Left lobe of liver (tissue), 2 donors: ENCODE measurements around the gene NTN3. TPM values are rescaled to one million over a fixed set of nuclear protein-coding genes. Genes with fewer than 3 reads are reported as not detected.

Experiments
- ATAC-seq: fragments of 200-7000 bp; cut with Tn5 transposase; one replicate; pipeline ENCODE4 v1.9.1; 2020; ENCODE audit warnings: mild to moderate bottlenecking, moderate library complexity
- DNase-seq: peaks from one replicate; pipeline ENCODE4 v3.0.0-alpha.2; 2020; ENCODE audit warnings: low spot score
- total RNA-seq: library from RNA; stranded (reverse); gene quantifications from one replicate; pipeline ENCODE4 v1.2.1, GENCODE V29; 2021
- donor health status: DM: no; HTN: no; CAD: no; lungs with moderate emphysema.
- donor health status: DM: no; HTN: yes; CAD: no.

The NTN3 gene
- total RNA-seq, 1 donor from 2014 or later = 3.6 TPM

DNA sequence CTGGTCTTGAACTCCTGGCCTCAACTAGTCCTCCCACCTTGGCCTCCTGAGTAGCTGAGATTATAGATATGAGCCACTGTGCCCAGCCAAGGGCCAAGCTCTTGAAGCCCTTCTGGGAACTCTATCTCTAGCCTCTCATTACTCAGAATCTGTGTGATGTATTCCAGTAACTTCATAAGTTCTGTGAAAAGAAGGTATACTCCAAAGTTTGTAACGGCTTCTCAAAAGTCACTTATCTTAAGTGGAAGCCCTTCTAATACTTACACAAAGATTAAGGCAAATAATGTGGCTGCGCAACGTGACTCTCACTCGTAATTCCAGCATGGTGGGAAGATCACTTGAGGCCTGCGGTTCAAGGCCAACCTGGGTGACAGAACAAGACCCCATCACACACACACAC is 23.5 kb downstream of the NTN3 start:
- ATAC-seq (no peak), DNase-seq (no peak)

DNA sequence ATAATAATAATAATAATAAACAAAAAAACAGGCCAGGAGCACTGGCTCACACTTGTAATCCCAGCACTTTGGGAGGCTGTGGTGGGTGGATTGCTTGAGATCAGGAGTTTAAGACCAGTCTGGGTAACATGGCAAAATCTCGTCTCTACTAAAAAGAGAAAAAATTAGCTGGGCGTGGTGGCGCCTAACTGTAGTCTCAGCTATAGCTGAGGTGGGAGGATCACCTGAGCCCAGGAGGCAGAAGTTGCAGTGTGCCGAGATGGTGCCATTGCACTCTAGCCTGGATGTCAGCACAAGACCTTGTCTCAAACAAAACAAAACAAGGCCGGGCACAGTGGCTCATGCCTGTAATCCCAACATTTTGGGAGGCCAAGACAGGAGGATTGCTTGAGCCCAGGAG is 23.9 kb downstream of the NTN3 start:
- no peak for ATAC-seq

DNA sequence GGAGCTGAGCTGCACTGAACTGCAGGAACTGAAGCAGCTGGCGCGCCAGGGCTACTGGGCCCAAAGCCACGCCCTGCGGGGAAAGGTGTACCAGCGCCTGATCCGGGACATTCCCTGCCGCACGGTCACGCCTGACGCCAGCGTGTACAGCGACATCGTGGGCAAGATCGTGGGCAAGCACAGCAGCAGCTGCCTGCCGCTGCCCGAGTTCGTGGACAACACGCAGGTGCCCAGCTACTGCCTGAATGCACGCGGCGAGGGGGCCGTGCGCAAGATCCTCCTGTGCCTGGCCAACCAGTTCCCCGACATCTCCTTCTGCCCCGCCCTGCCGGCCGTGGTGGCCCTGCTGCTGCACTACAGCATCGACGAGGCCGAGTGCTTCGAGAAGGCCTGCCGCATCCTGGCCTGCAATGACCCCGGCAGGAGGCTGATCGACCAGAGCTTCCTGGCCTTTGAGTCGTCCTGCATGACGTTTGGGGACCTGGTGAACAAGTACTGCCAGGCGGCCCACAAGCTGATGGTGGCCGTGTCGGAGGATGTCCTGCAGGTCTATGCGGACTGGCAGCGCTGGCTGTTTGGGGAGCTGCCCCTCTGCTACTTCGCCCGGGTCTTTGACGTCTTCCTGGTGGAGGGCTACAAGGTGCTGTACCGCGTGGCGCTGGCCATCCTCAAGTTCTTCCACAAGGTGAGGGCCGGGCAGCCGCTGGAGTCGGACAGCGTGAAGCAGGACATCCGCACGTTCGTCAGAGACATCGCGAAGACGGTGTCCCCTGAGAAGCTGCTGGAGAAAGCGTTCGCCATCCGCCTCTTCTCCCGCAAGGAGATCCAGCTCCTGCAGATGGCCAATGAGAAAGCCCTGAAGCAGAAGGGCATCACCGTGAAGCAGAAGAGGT is 25.4 kb downstream of the NTN3 start:
- ATAC-seq = no peak
- DNase-seq = no peak

More for the DNA sequence above, 23.9 kb downstream of the NTN3 start:
- DNase-seq = no peak

DNA sequence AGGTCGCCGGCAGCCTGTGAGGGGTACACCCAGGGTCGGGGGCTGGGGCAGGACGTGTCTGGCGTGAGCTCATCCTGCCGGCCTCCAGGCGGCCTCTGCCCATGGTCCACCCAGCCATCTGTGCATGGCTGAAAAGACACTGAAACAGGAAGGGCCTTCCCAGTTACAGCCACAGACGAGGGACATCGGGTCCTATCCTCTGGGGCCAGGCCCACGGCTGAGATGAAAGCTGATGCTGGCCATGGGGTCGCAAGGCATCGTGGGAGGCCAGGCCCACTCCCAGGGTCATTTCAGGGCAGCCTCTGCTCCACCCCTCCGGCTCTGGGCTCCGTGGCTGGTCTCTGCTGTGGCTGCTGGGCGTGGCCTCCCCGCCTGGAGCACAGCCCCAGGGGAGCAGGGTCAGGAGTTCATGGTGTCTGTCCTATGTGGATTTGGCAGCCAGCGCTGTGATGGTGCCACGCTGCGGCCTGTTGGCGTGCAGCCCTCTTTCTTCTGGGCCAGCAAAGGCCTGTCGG is 26.1 kb downstream of the NTN3 start:
- DNase-seq (peak; percentile 93), ATAC-seq (peak; percentile 83)

DNA sequence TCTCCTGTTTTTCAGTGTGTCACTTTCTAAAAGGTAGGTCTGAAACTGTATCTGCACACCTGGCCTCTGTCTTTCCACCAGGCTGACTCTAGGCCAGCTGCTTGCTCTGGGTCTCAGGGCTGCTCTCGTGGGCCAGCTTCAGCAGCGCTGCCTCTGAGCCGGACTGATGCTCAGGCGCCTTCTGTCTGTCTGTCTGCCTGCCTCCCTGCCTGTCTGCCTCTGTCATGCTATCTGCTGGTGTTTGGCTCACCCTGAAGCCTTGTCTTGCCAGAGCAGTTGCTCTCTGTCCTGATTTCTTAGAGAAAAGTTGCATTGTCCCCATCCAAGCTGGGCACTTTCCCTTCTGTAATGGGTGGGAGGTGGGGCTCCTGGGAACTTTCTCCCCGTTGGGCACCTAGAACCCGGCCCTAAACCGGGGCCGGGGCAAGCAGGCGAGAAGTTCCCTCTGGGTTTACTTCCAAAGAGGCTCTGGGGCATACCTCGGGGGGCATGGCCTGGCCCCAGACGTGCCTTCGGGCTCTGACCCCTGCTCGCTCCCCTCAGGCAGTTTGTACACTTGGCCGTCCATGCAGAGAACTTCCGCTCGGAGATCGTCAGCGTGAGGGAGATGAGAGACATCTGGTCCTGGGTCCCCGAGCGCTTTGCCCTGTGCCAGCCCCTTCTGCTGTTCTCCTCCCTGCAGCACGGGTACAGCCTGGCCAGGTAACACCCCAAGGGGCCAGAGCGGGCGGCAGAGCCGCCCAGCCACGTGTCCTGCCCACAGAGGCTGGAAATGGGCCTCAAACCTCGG is 26.8 kb downstream of the NTN3 start:
- DNase-seq = peak; percentile 45

DNA sequence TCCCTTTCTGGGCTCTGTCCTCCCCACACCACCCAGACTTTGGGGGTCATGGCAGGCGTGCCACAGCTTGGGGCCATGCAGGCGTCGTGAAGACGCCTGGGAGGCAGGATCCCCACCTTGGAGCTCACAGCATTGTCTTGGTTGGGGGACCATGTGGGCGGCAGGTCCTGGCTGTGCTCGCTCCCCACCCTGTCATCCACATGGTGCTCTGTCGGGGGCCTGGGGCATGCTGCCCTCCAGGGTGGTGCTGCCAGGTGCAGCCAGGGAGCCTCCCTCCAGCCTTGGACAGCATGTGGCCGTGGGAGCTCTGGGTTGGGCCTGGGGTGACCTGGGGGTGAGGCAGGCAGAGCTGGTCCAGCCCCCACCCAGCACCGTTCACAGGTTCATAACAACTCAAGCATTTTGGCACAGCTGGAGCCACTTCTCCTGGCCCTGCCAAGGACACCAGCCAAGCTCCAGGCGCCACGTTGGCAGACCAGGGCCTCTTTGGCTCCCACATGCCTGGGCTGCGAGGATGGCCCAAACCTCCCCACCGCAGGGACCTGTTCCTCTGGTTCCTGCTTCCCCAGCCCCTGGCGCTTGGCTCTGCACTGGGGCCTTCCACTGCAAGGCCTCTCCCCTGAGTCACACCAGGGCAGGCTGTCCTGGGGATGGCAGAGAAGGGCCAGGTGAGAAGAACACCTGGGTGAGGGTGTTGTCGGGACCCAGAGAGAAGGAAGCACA is 27.6 kb downstream of the NTN3 start:
- peak; percentile 82 for DNase-seq
- peak; percentile 58 for ATAC-seq

More for the DNA sequence above, 26.8 kb downstream of the NTN3 start:
- peak; percentile 2 for ATAC-seq

DNA sequence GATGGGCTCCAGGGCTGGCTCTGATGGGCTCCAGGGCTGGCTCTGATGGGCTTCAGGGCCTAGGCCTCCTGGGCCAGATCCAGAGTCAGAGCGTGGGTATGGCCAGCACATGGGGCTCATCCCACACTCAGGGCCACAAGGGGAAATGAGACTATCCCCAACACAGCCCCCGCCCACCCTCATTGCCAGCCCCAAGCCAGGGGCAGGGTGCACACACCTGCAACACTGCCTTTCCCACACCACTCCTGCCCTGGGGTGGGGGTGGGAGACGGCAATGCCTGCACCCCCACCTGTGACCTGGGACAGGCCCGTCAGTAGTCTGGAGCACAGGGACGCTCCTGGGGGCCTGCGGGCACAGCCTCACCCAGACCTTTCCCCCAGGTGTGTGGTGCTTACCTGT is 28.4 kb downstream of the NTN3 start:
- DNase-seq = peak; percentile 46
- ATAC-seq = no peak

DNA sequence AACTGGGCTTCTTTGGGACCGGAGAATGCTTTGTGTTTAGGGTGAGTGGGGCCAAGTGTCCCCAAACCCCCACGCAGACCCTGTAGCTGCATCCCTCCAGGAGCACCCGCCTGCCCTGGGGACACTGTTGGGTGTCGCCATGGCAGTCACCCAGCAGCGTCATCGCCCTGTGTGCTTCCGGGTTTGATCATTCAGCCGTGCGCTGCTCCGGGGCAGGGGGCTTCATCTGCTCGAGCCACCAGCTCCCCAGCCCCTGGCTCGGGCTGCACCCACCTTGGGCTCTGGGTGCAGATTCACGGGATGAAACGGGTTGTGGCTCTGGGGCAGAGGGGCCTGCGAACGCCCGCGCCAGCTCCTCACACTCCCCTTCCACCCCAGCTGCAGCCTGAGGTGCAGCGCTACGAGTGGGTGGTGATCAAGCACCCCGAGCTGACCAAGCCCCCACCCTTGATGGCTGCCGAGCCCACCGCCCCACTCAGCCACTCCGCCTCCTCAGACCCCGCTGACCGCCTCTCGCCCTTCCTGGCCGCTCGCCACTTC is 28.9 kb downstream of the NTN3 start:
- DNase-seq = peak; percentile 46
- ATAC-seq = no peak

DNA sequence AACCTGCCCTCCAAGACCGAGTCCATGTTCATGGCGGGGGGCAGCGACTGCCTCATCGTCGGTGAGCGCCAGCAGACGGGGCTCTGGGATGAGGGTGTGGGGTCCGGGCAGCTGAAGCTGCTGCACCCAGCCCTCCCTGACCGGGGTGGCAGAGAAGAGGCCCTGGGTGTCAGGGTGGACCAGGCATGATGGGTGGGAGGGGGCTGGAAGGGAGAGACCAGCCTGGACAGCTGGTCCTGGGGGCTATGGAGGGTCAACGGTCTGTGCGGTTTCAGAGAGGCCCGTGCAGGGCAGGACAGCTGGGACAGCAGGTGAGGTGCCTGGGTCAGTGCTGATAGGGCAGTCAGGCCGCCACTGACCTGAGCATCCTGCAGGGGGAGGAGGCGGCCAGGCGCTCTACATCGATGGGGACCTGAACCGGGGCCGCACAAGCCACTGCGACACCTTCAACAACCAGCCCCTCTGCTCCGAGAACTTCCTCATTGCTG is 29.4 kb downstream of the NTN3 start:
- ATAC-seq (peak; percentile 11), DNase-seq (peak; percentile 50)

DNA sequence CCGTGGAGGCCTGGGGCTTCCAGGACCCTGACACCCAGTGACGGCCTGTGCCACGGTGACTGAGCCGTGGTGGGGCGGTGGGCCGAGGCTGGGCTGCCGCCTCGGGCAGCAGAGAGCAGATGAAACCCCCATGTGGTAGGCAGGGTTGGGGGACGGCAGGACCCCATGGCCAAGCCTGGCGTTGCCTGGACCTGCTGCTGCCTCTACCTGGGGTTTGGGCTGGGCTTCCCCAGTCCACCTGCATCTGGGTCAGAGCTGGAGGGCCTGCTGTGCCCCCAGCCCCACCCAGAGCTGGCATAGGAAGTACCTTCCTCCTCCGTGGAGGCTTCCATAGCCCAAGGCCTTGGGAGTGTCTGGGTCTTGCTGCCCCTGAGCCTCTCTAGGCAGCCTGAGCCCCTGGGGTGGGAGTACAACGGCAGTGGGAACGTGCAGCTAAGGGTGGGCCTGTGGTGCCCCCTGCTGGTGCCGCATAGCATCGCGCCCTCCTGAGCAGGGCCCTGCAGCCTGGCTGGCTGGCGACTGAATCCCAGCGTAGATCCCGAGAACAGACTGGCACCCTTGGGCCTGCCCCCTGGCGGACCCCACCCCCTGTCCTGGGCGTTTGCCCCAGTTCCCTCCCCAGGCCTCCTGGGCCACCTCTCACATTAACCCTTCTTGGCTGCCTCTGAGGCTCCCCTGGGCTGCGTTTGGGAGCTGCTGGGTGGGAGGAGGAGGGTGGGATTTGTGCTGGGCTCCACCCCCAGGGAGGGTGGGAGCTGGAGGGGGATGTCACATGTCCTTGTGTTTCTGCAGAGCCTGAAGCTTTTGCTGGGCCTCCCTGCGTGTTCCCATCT is 30.0 kb downstream of the NTN3 start:
- DNase-seq = peak; percentile 81
- ATAC-seq = peak; percentile 75

DNA sequence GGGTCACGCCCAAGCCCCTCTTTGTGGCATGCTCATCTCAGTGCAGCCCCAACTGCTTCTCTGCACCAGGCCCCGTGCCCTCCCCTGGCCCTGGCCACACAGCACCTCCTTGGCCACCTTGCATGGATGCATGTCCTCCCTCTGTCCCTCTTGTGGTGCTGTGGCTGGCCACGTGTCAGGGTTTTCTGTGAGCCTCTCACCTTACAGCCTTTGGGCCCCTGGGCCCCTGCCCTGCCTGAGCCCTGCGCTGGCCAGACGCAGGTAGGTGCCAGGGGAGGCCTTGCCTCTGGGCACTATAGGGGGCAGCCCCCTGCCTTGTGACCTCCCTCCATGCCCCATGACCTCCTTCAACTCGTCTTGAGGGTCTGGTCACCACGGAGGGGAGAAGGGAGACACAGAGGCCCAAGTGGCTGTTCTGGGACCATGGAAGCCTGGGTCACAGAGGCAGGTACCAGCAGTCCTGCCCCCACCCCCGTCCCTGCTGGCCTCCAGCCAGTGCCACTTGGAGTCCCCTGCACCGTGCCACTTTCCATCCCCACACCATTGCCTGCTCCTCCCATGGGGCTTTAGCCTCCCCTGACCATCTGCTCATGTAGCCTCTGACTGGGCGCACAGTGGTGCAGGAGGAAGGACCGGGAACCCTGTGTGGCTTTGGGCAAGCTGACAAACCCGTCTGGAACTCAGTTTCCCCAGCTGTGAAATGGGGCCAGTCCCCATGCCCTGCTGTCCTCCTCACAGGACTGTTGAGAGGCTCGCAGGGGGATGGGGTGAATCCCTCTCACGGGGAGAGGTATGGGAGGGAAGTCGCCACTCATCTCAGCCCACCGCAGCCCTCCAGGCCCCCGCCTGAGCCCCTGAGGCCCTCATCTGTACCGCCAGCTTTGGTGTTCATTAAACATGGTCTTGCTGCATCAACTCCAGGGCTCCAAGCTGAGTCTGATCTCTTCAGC is 31.1 kb downstream of the NTN3 start:
- ATAC-seq = no peak
- DNase-seq = peak; percentile 47

DNA sequence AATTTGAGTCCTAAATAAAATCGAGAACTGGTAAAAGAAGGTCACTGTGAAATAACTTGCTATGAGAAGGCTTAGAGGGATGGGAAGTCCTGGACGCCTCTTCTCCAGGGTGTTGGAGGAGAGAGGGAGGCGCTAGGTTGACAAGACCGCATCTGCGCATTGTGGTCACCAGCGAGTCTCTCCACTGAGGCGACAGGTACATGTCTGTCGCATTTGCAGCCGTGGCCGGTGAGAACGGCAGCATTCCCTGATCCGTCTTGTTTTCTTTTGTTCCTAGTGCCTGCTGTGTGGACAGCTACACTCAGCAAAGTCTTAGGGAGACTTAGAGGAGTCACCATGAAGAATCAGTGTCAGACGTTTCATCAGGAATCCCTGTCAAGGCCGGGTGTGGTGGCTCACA is 34.6 kb downstream of the NTN3 start:
- ATAC-seq (no peak), DNase-seq (no peak)

DNA sequence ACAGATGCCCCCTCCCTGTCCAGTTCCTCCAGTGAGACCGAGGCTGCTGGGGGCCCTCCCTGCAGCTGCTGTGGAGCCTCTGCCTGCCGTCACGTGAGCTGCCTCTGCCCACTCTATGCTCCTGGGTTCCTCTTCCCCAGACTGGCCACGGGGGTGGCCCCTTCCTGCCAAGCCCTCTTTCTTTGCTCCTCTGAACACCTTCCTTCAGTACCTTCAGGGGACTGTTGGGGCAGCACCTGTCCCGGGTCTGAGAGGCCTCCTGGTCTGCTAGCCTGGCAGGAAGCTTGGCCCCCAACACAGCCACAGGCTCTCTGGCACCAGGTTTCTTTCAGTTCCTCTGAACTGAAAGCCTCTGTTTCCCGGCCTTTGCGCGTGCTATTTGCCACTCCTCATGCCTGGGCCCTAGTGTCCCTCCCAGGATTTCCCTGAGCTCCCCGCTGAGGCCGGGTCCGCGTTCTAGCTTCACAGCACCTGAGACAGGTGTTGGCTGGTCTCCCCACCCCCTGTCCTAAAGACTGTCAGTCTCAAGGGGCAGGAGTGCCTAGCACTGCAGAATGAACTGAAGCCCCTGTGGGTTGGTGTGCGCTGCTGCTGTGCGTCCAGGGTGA is 36.1 kb downstream of the NTN3 start:
- no peak for DNase-seq
- ATAC-seq = peak; percentile 17

DNA sequence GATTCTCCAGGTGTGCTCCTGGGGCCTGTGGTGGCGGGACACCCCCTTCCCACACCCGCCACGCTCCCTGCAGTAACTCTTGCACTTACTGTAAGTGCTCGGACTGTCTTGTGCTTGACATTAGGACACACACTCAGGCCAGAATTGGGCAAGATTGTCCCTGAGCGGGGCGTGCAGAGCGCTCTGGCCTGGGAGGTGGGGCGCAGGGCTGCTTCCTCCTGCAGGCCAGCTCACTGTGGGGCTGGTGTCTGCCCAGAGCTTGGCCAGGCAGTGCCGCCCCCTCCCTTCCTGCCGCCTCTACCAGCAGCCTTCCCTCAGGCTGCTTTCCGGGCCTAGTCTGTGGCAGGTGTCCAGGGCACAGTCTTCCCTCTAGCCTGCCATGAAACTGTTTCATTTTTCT is 36.6 kb downstream of the NTN3 start:
- DNase-seq (peak; percentile 53), ATAC-seq (peak; percentile 45)

DNA sequence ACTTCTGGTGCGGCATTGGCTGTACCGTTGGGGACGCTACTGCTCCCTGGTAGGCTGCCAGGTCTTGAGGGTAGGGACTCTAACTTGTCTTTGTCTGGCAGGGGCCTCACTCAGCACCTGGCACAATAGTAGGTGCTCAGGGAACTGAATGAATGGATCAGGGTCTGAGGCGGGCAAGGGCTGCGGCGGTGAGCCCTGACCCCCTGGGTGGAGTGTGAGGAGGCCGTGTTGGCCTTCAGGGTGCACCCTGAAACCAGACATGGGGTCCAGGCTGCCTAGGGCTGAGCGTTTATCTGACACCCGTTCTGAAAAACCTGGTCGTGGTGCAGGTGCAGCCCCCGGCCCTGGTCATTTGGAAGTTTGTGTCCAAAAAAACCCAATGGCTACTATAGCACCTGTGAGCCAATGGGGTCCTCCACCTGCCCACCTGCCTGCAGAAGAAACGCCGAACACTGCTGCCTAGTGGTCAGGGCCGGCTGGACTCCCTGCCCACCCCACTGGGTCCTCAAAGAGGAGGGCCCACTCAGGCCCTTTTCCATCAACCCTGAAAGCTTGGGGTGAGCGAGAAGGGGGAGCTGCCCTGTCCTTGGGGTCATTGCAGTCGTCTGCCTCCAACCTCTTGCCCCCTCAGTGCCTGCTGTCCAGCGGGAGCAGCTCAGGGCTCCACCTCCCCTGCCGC is 37.8 kb downstream of the NTN3 start:
- no peak for DNase-seq
- ATAC-seq = no peak

DNA sequence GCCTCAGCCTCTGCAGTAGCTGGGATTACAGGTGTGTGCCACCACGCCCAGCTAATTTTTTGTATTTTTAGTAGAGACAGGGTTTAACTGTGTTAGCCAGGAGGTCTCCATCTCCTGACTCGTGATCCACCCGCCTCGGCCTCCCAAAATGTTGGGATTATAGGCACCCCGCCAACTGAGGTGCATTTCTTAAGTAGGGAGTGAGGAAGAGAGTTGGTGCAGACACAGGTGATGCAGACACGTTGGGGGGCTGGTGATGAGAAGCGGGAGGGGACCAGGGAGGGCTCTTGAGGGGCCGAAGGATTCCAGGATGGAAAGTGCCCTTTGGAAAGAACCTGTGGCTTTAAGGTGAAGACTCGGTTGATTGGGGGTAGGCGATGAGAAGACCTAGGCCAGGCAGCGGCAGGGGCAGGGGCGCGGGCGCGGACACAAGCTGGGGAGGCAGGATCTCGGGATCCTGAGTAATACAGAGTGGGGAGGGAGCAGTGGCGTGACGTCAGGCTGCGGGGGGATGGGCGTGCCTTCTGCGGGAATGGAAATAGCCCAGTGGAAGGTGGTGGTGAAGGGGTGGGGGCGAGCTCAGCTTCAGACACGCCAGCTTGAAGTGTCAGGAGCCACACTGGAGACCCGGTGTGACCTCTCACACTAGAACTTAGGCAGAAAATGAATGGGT is 40.2 kb downstream of the NTN3 start:
- peak; percentile 47 for DNase-seq

More for the DNA sequence above, 40.2 kb downstream of the NTN3 start:
- no peak for ATAC-seq
